Transverse colon (tissue), 4 donors: ENCODE measurements around the gene LEFTY1. TPM values are rescaled to one million over a fixed set of nuclear protein-coding genes. Genes with fewer than 3 reads are reported as not detected.
A peak's percentile ranks its signal among the peaks of the same experiment; 100 is the strongest.
"Not testable (repeated sequence)": the region's sequence is repeated elsewhere in the genome, so short reads cannot be mapped to it uniquely, and the experiment has no call there.

ENCODE experiments used
- DNase-seq: peaks from one replicate; pipeline ENCODE4 v3.0.0-alpha.2; 2019
- H3K27ac ChIP-seq, 4 donors: fragments of 200-600 bp; sonication (generic); 2 replicates each; pipeline ENCODE4 v1.5.1; 2016 to 2018; ENCODE audit warnings: inconsistent platforms in 4 of 4
- H3K27me3 ChIP-seq: fragments of 200-600 bp; sonication (generic); 2 replicates; pipeline ENCODE4 v1.5.1; 2017; ENCODE audit warnings: inconsistent platforms
- H3K36me3 ChIP-seq, 4 donors: fragments of 200-600 bp; sonication (generic); 2 replicates each; pipeline ENCODE4 v1.5.1; 2017 to 2019; ENCODE audit warnings: inconsistent platforms in 4 of 4
- H3K4me1 ChIP-seq, 4 donors: fragments of 200-600 bp; sonication (generic); 2 replicates each; pipeline ENCODE4 v1.5.1; 2017 to 2020; ENCODE audit warnings: inconsistent platforms in 4 of 4
- H3K4me3 ChIP-seq, 4 donors: fragments of 200-600 bp; sonication (generic); 1 replicate in 1 of 4; 2 replicates in 3 of 4; pipeline versions ENCODE4 v1.5.1 to v1.6.1; 2017 to 2019; ENCODE audit warnings: inconsistent platforms in 4 of 4
- H3K9me3 ChIP-seq, 2 donors: fragments of 200-600 bp; sonication (generic); 2 replicates each; pipeline ENCODE4 v1.5.1; 2017 to 2019; ENCODE audit warnings: inconsistent platforms in 2 of 2
- EP300 ChIP-seq: sonication (generic); formaldehyde crosslinking; IDR thresholded peaks from one replicate; pipeline ENCODE4 v1.6.1; 2017; ENCODE audit warnings: antibody characterized with exemption, low read depth
- POLR2A ChIP-seq: fragments of 450-650 bp; IDR thresholded peaks from one replicate; pipeline ENCODE4 v1.6.1; 2016; ENCODE audit warnings: antibody characterized with exemption, mild to moderate bottlenecking, moderate library complexity
- POLR2AphosphoS5 ChIP-seq, 3 donors: sonication (generic); formaldehyde crosslinking; IDR thresholded peaks; one replicate each; pipeline ENCODE4 v1.6.1; 2016; ENCODE audit warnings: antibody characterized with exemption in 3 of 3
- WGBS, 2 donors: methylation state at CpG; one replicate each; pipeline ENCODE4 v1.1.5; 2018; ENCODE audit warnings: low coverage in 1 of 2; 5-methylcytosine and 5-hydroxymethylcytosine counted together
- in situ Hi-C, 4 donors: fragments of 200-750 bp; cut with MboI; loops; one replicate each; pipeline versions ENCODE4 v1.15.0 to v1.15.1; 2017; ENCODE audit warnings: low sequenced_read_pairs in 3 of 4, low pct_ligation_motif_present in 1 of 4, low pct_unique_long_range_greater_than_20kb in 1 of 4
- intact Hi-C: fragments of 100-400 bp; cut with DNase I; formaldehyde crosslinking; loops from one replicate; pipeline ENCODE4 v1.15.1; 2023; ENCODE audit warnings: low total_unique reads
- total RNA-seq, 4 donors: library from RNA; depleted of rRNA; stranded (reverse); fragments of >200 nt; gene quantifications; one replicate each; pipeline ENCODE4 v1.1.0, GENCODE V29; 2016
- TF ChIP-seq, protein P1 (sequence below), 5 experiments: fragments of 200-600 bp in 3 of 5; fragments of 450-650 bp in 2 of 5; sonication (generic) in 3 of 5; IDR thresholded peaks; 1 replicate in 2 of 5; 2 replicates in 3 of 5; pipeline ENCODE4 v1.5.1; 2016 to 2017; ENCODE audit warnings: antibody characterized with exemption in 5 of 5, inconsistent platforms in 3 of 5, mild to moderate bottlenecking in 2 of 5, moderate library complexity in 1 of 5

The LEFTY1 gene
- total RNA-seq, 4 donors from 2014 or later = 86.0 to 320 (median 214) TPM

DNA sequence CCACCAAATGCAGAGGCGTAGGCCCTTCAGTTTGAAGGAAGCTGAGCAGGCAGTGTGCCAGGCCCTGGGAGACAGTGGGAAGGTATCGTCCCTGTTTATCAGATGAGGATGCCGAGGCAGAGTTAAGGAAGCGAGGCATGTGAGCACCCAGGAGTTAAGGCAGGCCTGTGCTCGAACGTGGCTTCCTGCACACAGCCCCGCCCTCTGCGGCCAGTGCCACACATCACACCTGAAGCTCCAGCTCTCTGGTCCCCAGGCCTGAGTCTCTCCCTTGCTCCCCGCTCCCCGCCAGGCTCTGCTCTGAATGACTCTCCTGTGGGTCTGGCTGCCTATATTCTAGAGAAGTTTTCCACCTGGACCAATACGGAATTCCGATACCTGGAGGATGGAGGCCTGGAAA lies 46.9 kb downstream of the LEFTY1 start:
- 72 to 100% methylated on average over 1 to 12 of the region's 12 CpGs for WGBS, 2 donors
- Histone ChIP-seq H3K36me3 (peaks cover 0 to 7% (median 2%) of the 10 kb centered on the region in 4 donors), H3K4me3 (no peak overlapping the region), H3K4me1 (peaks cover 0 to 2% (median under 1%) of the 10 kb centered on the region in 4 donors), H3K27ac (no peak overlapping the region), H3K27me3 (no peaks in the 10 kb centered on the region), H3K9me3 (no peaks in the 10 kb centered on the region)
- no peak for DNase-seq
- intact Hi-C loops (loop anchor here (10.0 kb wide), 1 partner anchor 67 kb away; the partner anchor contains the start of gene SRP9), in situ Hi-C loops (no loop called here)
- no peak for TF ChIP-seq POLR2A
- TF ChIP-seq, protein P1, sequence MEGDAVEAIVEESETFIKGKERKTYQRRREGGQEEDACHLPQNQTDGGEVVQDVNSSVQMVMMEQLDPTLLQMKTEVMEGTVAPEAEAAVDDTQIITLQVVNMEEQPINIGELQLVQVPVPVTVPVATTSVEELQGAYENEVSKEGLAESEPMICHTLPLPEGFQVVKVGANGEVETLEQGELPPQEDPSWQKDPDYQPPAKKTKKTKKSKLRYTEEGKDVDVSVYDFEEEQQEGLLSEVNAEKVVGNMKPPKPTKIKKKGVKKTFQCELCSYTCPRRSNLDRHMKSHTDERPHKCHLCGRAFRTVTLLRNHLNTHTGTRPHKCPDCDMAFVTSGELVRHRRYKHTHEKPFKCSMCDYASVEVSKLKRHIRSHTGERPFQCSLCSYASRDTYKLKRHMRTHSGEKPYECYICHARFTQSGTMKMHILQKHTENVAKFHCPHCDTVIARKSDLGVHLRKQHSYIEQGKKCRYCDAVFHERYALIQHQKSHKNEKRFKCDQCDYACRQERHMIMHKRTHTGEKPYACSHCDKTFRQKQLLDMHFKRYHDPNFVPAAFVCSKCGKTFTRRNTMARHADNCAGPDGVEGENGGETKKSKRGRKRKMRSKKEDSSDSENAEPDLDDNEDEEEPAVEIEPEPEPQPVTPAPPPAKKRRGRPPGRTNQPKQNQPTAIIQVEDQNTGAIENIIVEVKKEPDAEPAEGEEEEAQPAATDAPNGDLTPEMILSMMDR (IDR thresholded peaks at IDR 0.05) = no peak
- peak in 1 of 3 donors; percentile 38 for TF ChIP-seq POLR2AphosphoS5 (IDR thresholded peaks at IDR 0.05)
- TF ChIP-seq EP300 = no peak

DNA sequence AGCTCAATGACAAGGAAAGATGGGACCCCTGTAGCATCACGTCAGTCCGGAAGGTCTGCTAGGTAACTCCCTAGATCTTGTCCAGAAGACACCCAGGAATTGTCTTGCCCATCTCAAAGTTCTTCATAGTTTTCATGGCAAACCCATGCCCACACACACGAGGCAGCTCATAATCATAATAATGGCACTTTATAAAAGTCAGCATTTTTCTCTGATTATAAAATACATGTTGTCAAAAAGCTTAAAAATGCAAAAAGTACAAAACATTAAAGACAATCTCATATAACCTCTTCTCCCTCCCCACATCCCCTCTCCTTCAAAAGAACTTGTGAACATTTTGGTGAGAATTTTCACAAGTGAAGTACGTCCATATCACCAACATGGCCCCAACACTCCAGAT lies 48.2 kb downstream of the LEFTY1 start:
- TF ChIP-seq POLR2A (no peak), EP300 (no peak), POLR2AphosphoS5 (IDR thresholded peaks at IDR 0.05) (no peak)
- TF ChIP-seq, protein P1 (IDR thresholded peaks at IDR 0.05) = no peak
- H3K36me3 ChIP-seq = peaks cover 0 to 4% (median 0%) of the 10 kb centered on the region in 4 donors
- H3K4me1 ChIP-seq = peaks cover 0 to 2% (median 0%) of the 10 kb centered on the region in 4 donors
- H3K9me3 ChIP-seq = no peaks in the 10 kb centered on the region
- no peak overlapping the region for H3K4me3 ChIP-seq
- H3K27me3 ChIP-seq = no peaks in the 10 kb centered on the region
- in situ Hi-C loops (no loop called here), intact Hi-C loops (loop anchor here (10.0 kb wide), 1 partner anchor 66 kb away; the partner anchor contains the start of gene SRP9)
- 63 to 78% methylated on average over 2 to 4 of the region's 4 CpGs for WGBS, 2 donors
- no peak overlapping the region for H3K27ac ChIP-seq
- DNase-seq = no peak

DNA sequence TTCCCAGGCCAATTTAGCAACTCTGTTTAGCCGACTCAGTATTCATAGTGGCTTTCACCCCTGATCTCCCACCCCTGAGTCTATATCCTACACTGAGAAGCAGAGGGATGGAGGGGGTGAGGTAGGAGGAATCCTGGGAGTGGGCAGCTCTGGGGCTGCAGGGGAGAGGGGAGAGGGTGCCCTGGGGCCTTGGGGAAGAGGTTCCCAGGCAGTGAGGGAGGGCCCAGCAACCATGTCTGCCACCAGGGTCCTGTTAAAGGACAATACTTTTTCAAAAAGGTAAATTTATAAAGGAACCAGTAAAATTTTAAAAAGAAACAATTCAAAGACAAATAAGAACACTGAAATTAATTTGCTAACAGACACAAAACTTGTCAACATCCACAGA lies 48.7 kb downstream of the LEFTY1 start:
- TF ChIP-seq EP300 (no peak), POLR2AphosphoS5 (IDR thresholded peaks at IDR 0.05) (no peak), POLR2A (no peak)
- TF ChIP-seq, protein P1 (IDR thresholded peaks at IDR 0.05) = no peak
- in situ Hi-C loops = no loop called here

DNA sequence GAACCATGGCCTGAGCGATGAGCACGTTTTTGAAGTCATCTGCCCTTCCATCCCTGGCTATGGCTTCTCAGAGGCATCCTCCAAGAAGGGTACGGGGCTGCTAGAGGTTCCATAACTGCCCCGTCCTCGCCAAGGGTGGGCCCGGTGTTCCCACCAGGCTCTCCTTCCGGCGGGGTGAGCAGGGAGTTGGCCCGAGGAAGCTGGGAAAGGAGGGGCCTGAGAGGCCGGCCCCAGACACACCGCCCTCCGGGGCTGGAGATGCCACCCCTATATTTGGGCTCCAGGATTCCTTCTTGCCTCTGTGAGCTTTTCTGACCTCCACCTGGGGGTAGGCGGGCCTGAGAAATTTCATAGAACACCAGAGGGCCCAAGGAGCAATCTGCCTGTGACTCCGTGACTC lies 50.2 kb downstream of the LEFTY1 start:
- Histone ChIP-seq H3K27me3 (no peaks in the 10 kb centered on the region), H3K36me3 (peaks cover 0 to 4% (median 0%) of the 10 kb centered on the region in 4 donors), H3K27ac (no peak overlapping the region), H3K4me1 (peaks cover 0 to 10% (median 0%) of the 10 kb centered on the region in 4 donors), H3K9me3 (no peaks in the 10 kb centered on the region), H3K4me3 (no peak overlapping the region)
- 87% methylated on average over 14 of the region's 14 CpGs; no CpG with 5 or more reads in 1 of the 2 donors for WGBS, 2 donors
- DNase-seq = no peak
- in situ Hi-C loops = no loop called here
- intact Hi-C loops = no loop called here
- TF ChIP-seq EP300 (no peak), POLR2AphosphoS5 (IDR thresholded peaks at IDR 0.05) (no peak), POLR2A (no peak)
- TF ChIP-seq, protein P1 (IDR thresholded peaks at IDR 0.05) = no peak

More for the DNA sequence above, 48.7 kb downstream of the LEFTY1 start:
- H3K27me3 ChIP-seq = no peaks in the 10 kb centered on the region
- peaks cover 0 to 5% (median 0%) of the 10 kb centered on the region in 4 donors for H3K4me1 ChIP-seq
- intact Hi-C loops = loop anchor here (10.0 kb wide), 1 partner anchor 65 kb away; the partner anchor contains the start of gene SRP9
- no peak overlapping the region for H3K4me3 ChIP-seq
- 80 to 100% methylated on average over 1 of the region's 1 CpG for WGBS, 2 donors
- DNase-seq = no peak
- H3K36me3 ChIP-seq = peaks cover 0 to 4% (median 0%) of the 10 kb centered on the region in 4 donors
- H3K9me3 ChIP-seq = no peaks in the 10 kb centered on the region
- no peak overlapping the region for H3K27ac ChIP-seq

DNA sequence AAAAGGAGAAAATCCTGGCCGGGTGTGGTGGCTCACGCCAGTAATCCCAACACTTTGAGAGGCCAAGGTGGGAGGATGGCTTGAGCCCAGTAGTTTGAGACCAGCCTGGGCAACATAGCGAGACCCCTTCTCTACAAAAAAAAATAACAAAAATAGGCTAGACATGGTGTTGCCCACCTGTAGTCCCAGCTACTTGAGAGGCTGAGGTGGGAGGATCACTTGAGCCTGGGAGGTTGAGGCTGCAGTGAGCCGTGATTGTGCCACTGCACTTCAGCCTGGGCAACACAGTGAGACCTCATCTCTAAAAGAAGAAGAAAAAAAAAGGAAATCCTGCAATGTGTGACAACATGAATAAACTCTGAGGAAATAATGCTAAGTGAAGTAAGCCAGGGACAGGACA lies 52.6 kb downstream of the LEFTY1 start:
- WGBS, 2 donors = 80 to 86% methylated on average over 4 of the region's 4 CpGs
- H3K9me3 ChIP-seq, DNase-seq, H3K4me1 ChIP-seq, H3K27me3 ChIP-seq, in situ Hi-C loops, H3K4me3 ChIP-seq, intact Hi-C loops: not testable (repeated sequence)
- H3K36me3 ChIP-seq = peaks cover 0 to 15% (median 7%) of the 10 kb centered on the region in 4 donors
- peak overlapping the region in 1 of 4 donors; percentile 25 for H3K27ac ChIP-seq
